WTC11 (cell line): ENCODE data around the gene ARHGAP6. TPM values are rescaled to one million over a fixed set of nuclear protein-coding genes. Genes with fewer than 3 reads are reported as not detected.

ENCODE experiments used
- ATAC-seq: fragments of 200-7000 bp; cut with Tn5 transposase; 2 replicates; pipeline ENCODE4 v1.10.0; 2021; ENCODE audit warnings: mild to moderate bottlenecking, moderate library complexity
- CTCF ChIA-PET: fragments of 300-600 bp; sonication (Branson Sonifier 250); formaldehyde crosslinking; loops from one replicate; lab custom pipeline; 2021; ENCODE audit warnings: antibody characterized with exemption; lab: Charles Lee
- POLR2A ChIA-PET: fragments of 350-600 bp; sonication (Branson Sonifier 250); formaldehyde crosslinking; loops from one replicate; lab custom pipeline; 2021; ENCODE audit warnings: antibody characterized with exemption; lab: Charles Lee
- DNase-seq: peaks from one replicate; pipeline ENCODE4 v3.0.0; 2021; ENCODE audit warnings: low spot score
- H3K27ac Mint-ChIP-seq: 2 replicates; pipeline ENCODE4 v1.8.0; 2021; ENCODE audit warnings: mixed read lengths
- H3K27me3 Mint-ChIP-seq: 2 replicates; pipeline ENCODE4 v1.8.0; 2021; ENCODE audit warnings: low read depth, mild to moderate bottlenecking, moderate library complexity, mixed read lengths
- H3K36me3 Mint-ChIP-seq: 2 replicates; pipeline ENCODE4 v1.8.0; 2021; ENCODE audit warnings: mixed read lengths
- H3K4me1 Mint-ChIP-seq: 2 replicates; pipeline ENCODE4 v1.8.0; 2022; ENCODE audit warnings: mixed read lengths
- H3K4me3 Mint-ChIP-seq: 2 replicates; pipeline ENCODE4 v1.8.0; 2021; ENCODE audit warnings: mild to moderate bottlenecking, moderate library complexity, mixed read lengths
- H3K9me3 Mint-ChIP-seq: 2 replicates; pipeline ENCODE4 v1.8.0; 2021; ENCODE audit warnings: mixed read lengths
- AR ChIP-seq: fragments of 250-450 bp; sonication (Bioruptor Pico); IDR thresholded peaks from 2 replicates; pipeline ENCODE4 v1.9.0; 2021; ENCODE audit warnings: mild to moderate bottlenecking
- CBFB ChIP-seq: sonication (generic); formaldehyde crosslinking; IDR thresholded peaks from 2 replicates; pipeline ENCODE4 v1.8.1; 2022; ENCODE audit warnings: mild to moderate bottlenecking, low read depth, missing genetic modification reagents
- CTCF ChIP-seq: fragments of 200-600 bp; IDR thresholded peaks from 2 replicates; pipeline ENCODE4 v1.8.0; 2022; ENCODE audit warnings: antibody characterized with exemption
- HMGA2 ChIP-seq: fragments of 250-450 bp; sonication (Bioruptor Pico); IDR thresholded peaks from 2 replicates; pipeline ENCODE4 v1.4.0; 2021; ENCODE audit warnings: mild to moderate bottlenecking, moderate library complexity
- MYBL2 ChIP-seq: sonication (generic); formaldehyde crosslinking; IDR thresholded peaks from 2 replicates; pipeline ENCODE4 v1.8.1; 2023; ENCODE audit warnings: mild to moderate bottlenecking, moderate library complexity, missing genetic modification reagents
- NFYB ChIP-seq: sonication (generic); formaldehyde crosslinking; conservative IDR thresholded peaks from 2 replicates; pipeline ENCODE4 v1.8.0; 2022; ENCODE audit warnings: low read depth, missing genetic modification reagents
- NR2C2 ChIP-seq: sonication (generic); formaldehyde crosslinking; IDR thresholded peaks from 2 replicates; pipeline ENCODE4 v1.8.0; 2022; ENCODE audit warnings: mild to moderate bottlenecking, missing genetic modification reagents
- PRDM15 ChIP-seq: sonication (generic); formaldehyde crosslinking; IDR thresholded peaks from 2 replicates; pipeline ENCODE4 v1.8.0; 2022; ENCODE audit warnings: missing genetic modification reagents
- RELA ChIP-seq: sonication (generic); formaldehyde crosslinking; IDR thresholded peaks from 2 replicates; pipeline ENCODE4 v1.8.1; 2022; ENCODE audit warnings: missing genetic modification reagents, mild to moderate bottlenecking, borderline replicate concordance
- RORB ChIP-seq: fragments of 250-450 bp; sonication (Bioruptor Pico); IDR thresholded peaks from 2 replicates; pipeline ENCODE4 v1.9.0; 2021; ENCODE audit warnings: mild to moderate bottlenecking
- TP53 ChIP-seq: sonication (generic); formaldehyde crosslinking; IDR thresholded peaks from 2 replicates; pipeline ENCODE4 v1.8.1; 2023; ENCODE audit warnings: mild to moderate bottlenecking, missing genetic modification reagents
- ZBTB21 ChIP-seq: sonication (generic); formaldehyde crosslinking; IDR thresholded peaks from 2 replicates; pipeline ENCODE4 v1.8.1; 2023; ENCODE audit warnings: mild to moderate bottlenecking, missing genetic modification reagents, borderline replicate concordance
- ZNF396 ChIP-seq: fragments of 250-450 bp; sonication (Bioruptor Pico); IDR thresholded peaks from 2 replicates; pipeline ENCODE4 v1.8.0; 2021; ENCODE audit warnings: mild to moderate bottlenecking, moderate library complexity, borderline replicate concordance
- total RNA-seq: library from RNA; stranded (reverse); gene quantifications from 3 replicates; pipeline ENCODE4 v1.2.3, GENCODE V29; 2021
- TF ChIP-seq, protein P1 (sequence below): sonication (generic); formaldehyde crosslinking; conservative IDR thresholded peaks from 2 replicates; pipeline ENCODE4 v1.8.1; 2022; ENCODE audit warnings: mild to moderate bottlenecking, missing genetic modification reagents
- TF ChIP-seq, protein P2 (sequence below): sonication (generic); formaldehyde crosslinking; IDR thresholded peaks from 2 replicates; pipeline ENCODE4 v1.8.0; 2023; ENCODE audit warnings: mild to moderate bottlenecking, missing genetic modification reagents
- TF ChIP-seq, protein P3 (sequence below): fragments of 250-450 bp; sonication (Bioruptor Pico); IDR thresholded peaks from 2 replicates; pipeline ENCODE4 v1.8.0; 2021; ENCODE audit warnings: mild to moderate bottlenecking
- TF ChIP-seq, protein P4 (sequence below): sonication (generic); formaldehyde crosslinking; IDR thresholded peaks from 2 replicates; pipeline ENCODE4 v1.8.1; 2023; ENCODE audit warnings: mild to moderate bottlenecking, missing genetic modification reagents, moderate library complexity

ARHGAP6 gene
- total RNA-seq, 1 experiment from 2014 or later = 1.0 TPM

- H3K4me1 Mint-ChIP-seq = no peaks in the 10 kb centered on the region
- H3K27me3 Mint-ChIP-seq = no peaks in the 10 kb centered on the region
- ATAC-seq (no peak), DNase-seq (no peak)
- no peak overlapping the region for H3K4me3 Mint-ChIP-seq
- H3K9me3 Mint-ChIP-seq = no peaks in the 10 kb centered on the region
- no peak overlapping the region for H3K27ac Mint-ChIP-seq
- TF ChIP-seq NFYB (no peak), HMGA2 (CRISPR knock-in tag) (no peak), AR (CRISPR knock-in tag) (no peak), CBFB (CRISPR knock-in tag) (no peak), ZBTB21 (CRISPR knock-in tag) (no peak), NR2C2 (CRISPR knock-in tag) (no peak), MYBL2 (no peak), RORB (CRISPR knock-in tag) (no peak), RELA (CRISPR knock-in tag) (no peak), TP53 (no peak), ZNF396 (CRISPR knock-in tag) (no peak)
- TF ChIP-seq, protein P1, sequence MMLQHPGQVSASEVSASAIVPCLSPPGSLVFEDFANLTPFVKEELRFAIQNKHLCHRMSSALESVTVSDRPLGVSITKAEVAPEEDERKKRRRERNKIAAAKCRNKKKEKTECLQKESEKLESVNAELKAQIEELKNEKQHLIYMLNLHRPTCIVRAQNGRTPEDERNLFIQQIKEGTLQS (CRISPR knock-in tag) = no peak
- TF ChIP-seq, protein P2, sequence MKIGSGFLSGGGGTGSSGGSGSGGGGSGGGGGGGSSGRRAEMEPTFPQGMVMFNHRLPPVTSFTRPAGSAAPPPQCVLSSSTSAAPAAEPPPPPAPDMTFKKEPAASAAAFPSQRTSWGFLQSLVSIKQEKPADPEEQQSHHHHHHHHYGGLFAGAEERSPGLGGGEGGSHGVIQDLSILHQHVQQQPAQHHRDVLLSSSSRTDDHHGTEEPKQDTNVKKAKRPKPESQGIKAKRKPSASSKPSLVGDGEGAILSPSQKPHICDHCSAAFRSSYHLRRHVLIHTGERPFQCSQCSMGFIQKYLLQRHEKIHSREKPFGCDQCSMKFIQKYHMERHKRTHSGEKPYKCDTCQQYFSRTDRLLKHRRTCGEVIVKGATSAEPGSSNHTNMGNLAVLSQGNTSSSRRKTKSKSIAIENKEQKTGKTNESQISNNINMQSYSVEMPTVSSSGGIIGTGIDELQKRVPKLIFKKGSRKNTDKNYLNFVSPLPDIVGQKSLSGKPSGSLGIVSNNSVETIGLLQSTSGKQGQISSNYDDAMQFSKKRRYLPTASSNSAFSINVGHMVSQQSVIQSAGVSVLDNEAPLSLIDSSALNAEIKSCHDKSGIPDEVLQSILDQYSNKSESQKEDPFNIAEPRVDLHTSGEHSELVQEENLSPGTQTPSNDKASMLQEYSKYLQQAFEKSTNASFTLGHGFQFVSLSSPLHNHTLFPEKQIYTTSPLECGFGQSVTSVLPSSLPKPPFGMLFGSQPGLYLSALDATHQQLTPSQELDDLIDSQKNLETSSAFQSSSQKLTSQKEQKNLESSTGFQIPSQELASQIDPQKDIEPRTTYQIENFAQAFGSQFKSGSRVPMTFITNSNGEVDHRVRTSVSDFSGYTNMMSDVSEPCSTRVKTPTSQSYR (CRISPR knock-in tag) = no peak
- TF ChIP-seq, protein P3, sequence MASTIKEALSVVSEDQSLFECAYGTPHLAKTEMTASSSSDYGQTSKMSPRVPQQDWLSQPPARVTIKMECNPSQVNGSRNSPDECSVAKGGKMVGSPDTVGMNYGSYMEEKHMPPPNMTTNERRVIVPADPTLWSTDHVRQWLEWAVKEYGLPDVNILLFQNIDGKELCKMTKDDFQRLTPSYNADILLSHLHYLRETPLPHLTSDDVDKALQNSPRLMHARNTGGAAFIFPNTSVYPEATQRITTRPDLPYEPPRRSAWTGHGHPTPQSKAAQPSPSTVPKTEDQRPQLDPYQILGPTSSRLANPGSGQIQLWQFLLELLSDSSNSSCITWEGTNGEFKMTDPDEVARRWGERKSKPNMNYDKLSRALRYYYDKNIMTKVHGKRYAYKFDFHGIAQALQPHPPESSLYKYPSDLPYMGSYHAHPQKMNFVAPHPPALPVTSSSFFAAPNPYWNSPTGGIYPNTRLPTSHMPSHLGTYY (CRISPR knock-in tag) = no peak
- H3K36me3 Mint-ChIP-seq = no peaks in the 10 kb centered on the region
- CTCF ChIA-PET = no interaction called here
- POLR2A ChIA-PET = no interaction called here
Observed at GRCh38 chrX:11399489-11400094, 266.1 kb downstream of the ARHGAP6 start.

DNA sequence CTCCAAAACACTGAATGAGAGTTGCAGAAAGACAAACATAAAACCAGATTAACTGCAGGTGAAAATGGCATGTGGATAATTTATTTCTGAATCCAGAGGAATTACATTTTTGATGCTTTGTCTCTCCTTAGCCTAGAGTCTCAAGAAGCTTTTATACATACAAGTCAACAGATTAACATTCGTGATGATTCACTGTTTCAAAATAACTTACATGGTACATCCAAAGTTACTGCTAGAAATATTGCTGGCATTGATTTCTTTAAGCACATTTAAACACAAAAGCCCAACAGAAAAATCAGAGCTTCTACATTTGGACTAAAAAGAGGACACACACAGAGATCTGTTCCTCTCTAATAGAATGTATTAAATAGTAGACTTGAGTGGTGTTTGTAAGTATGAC lies 266.9 kb downstream of the ARHGAP6 start:
- POLR2A ChIA-PET = no interaction called here
- DNase-seq (no peak), ATAC-seq (no peak)
- Mint-ChIP-seq H3K27ac (no peak overlapping the region), H3K27me3 (no peaks in the 10 kb centered on the region), H3K36me3 (no peaks in the 10 kb centered on the region), H3K4me1 (no peaks in the 10 kb centered on the region), H3K4me3 (no peak overlapping the region), H3K9me3 (no peaks in the 10 kb centered on the region)
- no peak for TF ChIP-seq PRDM15 (CRISPR knock-in tag)
- no peak for TF ChIP-seq CTCF
- TF ChIP-seq, protein P4, sequence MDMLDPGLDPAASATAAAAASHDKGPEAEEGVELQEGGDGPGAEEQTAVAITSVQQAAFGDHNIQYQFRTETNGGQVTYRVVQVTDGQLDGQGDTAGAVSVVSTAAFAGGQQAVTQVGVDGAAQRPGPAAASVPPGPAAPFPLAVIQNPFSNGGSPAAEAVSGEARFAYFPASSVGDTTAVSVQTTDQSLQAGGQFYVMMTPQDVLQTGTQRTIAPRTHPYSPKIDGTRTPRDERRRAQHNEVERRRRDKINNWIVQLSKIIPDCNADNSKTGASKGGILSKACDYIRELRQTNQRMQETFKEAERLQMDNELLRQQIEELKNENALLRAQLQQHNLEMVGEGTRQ = no peak
- CTCF ChIA-PET = no interaction called here
